Daoy (cell line): ENCODE results near the gene INPP5D. TPM values are rescaled to one million over a fixed set of nuclear protein-coding genes. Genes with fewer than 3 reads are reported as not detected.
A peak's percentile ranks its signal among the peaks of the same experiment; 100 is the strongest.
"Not testable (repeated sequence)": the region's sequence is repeated elsewhere in the genome, so short reads cannot be mapped to it uniquely, and the experiment has no call there.

Experiments used
- DNase-seq: peaks from one replicate; pipeline ENCODE4 v3.0.0-alpha.2; 2015; ENCODE audit warnings: low read depth
- total RNA-seq: library from RNA; depleted of rRNA; stranded (reverse); fragments of >200 nt; shearing (Covaris generic); gene quantifications from 2 replicates; pipeline ENCODE4 v1.2.3, GENCODE V29; 2014

Gene INPP5D
- total RNA-seq, 1 experiment from 2014 or later, result not detected

DNA sequence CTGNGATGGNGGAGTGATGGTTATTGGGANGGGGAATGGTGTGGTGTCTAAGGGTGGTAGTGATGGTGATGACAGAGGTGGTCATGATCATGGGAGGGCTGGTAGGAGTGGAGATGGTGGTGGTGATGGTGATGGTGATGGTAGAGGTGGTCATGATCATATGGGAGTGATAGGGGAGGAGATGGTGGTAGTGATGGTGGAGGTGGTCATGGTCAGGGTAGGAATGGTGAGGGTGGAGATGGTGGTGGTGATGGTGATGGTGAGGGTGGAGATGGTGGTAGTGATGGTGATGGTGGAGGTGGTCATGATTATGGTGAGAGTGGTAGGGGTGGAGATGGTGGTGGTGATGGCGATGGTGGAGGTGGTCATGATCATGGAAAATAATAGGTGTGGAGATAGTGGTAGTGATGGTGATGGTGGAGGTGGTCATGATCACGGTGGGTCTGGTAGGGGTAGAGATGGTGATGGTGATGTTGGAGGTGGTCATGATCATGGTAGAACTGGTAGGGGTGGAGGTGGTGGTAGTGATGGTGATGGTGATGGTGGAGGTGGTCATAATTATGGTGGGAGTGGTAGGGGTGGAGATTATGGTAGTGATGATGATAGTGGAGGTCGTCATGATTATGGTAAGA lies 83.7 kb downstream of the INPP5D start:
- no peak for DNase-seq

DNA sequence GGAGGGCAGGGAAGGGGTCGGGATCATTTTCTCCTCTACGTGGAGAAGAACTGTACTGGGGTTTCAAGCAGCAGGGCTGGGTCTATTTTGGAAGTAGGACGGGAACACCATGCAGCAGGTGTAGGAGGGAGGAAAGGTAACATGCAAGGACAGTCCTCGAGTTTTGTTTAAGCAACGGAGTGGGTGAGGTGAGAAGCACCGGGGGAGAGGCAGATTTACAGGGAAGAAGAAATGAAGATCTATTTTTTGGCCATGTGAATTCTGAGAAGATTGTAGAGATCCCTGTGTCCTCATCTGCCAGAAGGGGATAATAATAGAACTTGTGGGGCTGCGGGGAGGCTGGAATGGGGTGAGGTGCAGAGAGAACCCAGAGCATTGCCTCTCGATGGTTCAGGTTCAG lies 85.6 kb downstream of the INPP5D start:
- no peak for DNase-seq

DNA sequence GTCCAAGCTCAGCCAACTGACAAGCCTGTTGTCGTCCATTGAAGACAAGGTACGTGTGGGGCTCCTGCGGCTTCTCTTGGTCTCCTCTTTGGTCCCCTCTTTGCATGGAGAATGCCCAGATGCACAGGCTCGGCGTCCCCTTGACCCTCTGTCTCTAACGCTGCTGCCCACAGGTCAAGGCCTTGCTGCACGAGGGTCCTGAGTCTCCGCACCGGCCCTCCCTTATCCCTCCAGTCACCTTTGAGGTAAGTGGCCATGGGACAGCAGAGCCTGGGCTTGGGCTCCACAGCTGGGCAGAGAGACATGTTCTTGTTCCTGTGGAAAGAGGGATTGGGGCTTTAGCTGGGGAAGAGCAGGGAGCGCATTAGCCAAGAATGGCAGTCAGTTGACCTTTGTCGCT lies 86.1 kb downstream of the INPP5D start:
- DNase-seq, result no peak

DNA sequence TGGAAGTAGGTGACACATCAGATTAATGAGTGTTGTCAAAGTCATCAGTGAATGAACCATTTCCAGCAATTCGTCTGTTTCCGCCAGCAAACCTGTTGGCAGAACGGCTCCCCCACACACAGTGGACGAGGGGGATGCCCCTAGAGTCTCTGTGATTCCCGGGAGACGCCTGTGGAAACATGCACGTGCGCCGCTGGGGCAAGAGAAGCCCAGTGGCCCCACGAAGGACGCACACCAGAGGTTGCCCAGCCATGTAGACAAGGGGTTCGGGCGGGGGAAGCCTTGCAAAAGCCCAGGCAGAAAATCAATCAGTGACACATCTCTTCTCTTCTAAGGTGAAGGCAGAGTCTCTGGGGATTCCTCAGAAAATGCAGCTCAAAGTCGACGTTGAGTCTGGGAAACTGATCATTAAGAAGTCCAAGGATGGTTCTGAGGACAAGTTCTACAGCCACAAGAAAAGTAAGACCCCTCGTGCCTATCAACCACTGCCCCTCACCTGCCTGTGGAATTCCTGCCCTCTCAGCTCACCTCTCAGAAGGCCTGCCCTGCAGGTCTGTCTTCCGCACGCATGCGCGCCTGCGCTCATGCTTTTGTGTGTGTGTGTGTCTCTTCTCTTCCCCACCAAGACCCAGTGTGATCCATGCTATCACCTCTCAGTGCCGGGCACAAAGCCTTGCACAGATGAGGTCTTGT lies 87.1 kb downstream of the INPP5D start:
- DNase-seq, result no peak

DNA sequence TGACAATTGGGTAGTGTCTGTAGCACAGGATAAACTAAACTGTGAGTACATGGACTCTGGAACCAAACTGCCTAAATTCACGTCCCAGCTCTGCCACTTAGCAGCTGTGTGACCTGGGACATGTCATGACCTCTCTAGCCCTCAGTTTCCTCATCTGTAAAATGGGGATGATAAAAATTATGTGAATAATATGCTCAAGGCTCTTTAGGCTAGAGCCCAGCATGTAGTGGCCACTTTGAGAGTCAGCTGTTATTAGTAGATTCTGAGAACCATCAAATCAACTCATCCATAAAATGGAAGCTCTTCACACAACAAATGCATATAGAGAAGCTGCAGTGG lies 87.7 kb downstream of the INPP5D start:
- DNase-seq, result no peak

DNA sequence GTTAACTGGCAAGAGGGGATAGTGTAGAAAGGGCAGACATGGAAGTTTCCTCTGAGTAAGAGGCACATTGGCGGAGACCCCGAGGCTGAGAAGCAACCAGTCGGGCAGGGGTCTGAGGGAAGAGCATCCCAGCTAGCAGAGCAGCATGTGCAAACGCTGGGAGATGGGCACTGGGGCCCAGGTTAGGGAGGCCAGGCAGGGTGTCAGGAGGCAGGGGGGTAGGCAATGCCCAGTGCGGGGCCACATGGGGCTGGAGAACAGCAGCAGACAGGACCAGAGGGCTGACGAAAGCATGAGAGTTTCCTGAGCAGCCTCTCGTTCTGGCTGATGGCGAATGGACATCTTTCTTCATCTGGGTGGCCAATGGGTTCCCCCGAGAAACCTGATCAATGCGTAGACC lies 88.2 kb downstream of the INPP5D start:
- DNase-seq, result no peak

DNA sequence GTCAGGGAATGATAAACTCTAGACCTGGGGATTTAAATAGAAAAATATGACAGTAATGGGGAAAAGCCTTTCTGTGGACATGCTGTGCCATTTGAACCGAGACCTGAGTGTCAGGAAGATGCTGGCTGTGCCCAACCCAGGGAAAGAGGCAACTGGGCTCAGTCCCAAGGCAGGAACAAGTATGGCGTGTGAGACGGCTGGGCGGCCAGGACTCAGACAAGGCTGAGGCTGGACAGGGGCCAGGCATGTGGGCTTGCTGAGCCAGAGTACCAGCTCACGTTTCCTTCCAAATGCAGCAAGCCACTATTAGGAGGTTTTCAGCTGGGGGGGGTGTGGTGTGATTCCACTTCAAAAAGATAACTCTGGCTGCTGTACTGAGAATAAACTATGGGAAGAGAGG lies 92.4 kb downstream of the INPP5D start:
- peak; percentile 44 for DNase-seq

DNA sequence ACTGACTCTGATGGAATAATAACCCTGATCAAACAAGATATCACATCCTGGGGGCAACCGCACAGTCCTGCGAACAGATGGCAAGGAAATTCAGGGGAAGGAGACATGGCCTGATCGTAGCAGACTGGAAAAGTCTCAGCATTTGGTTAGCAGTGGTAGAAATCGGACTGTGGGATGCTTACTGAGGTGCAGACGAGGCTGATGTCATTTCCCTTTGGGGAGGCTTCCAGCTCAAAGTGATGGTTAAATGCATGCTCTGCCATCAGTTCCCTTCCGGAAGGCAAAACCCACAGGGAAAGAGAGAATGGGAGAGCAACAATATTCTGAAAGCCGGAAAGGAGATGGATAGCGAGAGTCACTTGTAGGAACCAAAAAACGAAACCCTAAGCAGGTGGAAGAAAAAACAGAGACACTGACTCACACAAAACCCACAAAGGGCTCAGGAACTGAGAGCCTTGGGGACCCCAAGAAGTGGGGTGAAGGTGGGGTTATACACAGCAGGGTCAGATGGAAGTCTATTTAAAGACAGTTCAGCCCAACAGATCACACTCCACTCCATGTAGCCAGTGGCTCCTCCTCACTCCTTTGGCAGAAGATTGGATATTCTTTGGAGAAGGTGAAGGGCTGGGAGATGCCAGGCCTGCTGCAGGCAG lies 93.1 kb downstream of the INPP5D start:
- DNase-seq, result no peak

DNA sequence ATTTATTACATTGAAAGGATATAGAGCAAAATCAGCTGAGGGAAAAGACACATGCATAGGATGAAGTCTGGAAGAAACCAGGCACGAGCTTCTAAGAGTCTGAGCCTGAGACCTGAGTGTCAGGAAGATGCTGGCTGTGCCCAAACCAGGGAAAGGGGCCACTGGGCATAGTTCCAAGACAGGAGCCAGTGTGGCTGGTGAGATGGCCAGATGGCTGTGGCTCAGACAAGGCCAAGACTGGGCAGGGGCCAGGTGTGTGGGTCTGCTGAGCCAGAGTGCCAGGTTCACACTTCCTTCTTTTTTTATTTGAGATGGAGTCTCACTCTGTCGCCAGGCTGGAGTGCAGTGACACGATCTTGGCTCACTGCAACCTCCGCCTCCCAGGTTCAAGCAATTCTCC lies 95.9 kb downstream of the INPP5D start:
- no peak for DNase-seq

DNA sequence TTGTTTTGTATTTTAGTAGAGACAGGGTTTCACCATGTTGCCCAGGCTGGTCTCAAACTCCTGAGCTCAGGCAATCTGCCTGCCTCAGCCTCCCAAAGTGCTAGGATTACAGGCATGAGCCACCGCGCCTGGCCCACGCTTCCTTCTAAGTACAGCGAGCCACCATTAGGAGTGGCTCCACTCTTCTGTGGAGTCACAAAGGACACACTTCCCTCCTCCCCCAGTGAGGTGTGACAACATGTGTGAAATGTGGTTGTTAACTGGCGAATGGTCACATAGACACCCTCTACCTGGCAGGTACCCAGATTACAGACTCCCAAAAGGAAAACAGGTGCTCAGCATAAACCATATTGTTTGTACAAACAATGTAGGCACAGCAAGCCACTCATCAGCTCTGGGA lies 96.3 kb downstream of the INPP5D start:
- DNase-seq, result not testable (repeated sequence)

DNA sequence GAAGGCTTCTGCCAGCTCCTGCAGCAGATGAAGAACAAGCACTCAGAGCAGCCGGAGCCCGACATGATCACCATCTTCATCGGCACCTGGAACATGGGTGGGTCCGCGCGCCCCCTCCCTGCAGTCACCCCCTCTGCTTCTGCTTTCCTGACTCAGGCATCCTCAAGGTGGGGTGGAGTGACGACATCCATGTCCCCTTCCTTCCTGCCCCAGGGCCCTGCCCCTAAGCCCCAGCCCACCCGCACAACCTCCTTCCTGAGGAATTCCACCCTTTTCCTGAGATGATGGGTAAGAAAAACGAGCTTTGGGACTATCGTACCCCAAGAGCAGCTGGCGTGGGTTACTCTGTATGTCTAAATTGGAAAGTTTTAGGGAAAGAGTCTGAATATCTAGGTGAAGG lies 101.6 kb downstream of the INPP5D start:
- no peak for DNase-seq

DNA sequence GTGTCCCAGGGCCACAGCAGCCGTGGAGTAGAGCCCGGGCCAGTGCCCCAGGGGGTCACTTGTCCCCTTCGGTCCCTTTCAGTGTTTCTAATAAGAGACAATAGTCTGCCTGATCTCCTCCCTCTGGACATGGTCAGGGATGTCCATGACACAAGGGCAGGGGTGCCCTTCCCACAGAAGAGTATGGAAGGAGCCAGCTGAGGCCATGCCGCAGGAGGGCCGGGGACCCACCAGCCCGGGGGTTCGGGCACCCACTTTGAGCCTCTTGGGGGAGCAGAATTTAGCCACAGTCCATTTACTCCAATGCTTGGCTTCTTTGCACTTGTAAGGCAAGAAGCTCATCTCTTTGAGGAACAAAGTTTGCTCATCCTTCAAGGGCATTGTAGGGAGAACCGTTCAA lies 102.6 kb downstream of the INPP5D start:
- DNase-seq, result no peak

DNA sequence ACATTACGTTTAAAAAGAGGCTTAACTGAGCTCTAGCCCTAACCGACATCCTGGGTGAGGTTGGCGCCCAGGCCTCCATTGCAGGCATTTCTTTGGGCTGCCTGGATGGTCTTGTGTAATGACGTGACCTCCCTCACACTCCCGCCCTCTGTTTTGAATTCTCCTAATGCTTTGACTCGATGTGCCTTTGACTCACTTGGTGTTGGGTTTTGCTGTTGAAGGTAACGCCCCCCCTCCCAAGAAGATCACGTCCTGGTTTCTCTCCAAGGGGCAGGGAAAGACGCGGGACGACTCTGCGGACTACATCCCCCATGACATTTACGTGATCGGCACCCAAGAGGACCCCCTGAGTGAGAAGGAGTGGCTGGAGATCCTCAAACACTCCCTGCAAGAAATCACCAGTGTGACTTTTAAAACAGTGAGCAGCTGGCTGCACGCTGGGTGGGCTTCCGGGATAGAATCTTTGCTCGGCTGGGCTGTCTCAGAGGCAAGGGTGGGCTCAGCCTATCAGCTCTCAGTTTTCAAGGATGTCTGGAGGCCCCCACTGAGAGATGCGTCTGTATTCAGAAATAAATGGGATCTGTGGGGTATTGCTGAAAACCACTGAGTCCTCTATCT lies 103.5 kb downstream of the INPP5D start:
- no peak for DNase-seq

DNA sequence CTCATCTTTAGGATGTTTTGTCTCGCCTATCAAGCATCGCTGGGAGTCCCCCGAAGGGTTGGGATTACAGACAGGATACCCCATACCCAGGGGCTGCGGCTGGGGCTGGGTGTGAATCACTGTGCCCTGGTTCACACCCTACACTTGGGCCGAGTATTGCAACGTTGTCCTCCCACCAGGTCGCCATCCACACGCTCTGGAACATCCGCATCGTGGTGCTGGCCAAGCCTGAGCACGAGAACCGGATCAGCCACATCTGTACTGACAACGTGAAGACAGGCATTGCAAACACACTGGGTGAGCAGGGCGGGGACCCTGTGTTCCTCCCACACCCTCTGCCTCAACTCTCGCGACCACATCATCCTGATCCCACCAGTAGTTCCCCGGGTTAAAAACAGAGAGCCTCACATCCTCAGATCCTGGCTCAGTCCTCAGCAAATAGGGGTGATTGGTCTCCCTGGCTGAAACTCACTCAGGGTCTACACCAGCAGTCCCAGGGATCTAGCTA lies 104.0 kb downstream of the INPP5D start:
- DNase-seq, result no peak

DNA sequence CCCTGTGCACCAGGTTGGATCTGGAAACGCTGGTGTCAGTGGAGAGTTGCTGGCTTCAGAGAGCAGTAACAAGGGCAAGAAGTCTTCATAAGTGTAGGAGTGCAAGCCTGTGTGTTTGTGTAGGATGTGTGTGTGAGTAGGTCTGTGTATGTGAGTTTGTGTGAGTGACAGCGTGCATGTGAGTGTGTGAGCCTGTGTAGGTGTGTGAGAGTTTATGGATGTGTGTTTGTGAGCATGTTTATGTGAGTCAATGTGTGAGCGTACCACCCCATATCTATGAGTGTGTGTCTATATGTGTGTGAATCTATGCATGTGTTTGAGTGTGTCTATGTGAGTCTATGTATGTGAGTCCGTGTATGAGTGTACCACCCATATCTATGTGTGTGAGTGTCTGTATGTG lies 104.8 kb downstream of the INPP5D start:
- no peak for DNase-seq

DNA sequence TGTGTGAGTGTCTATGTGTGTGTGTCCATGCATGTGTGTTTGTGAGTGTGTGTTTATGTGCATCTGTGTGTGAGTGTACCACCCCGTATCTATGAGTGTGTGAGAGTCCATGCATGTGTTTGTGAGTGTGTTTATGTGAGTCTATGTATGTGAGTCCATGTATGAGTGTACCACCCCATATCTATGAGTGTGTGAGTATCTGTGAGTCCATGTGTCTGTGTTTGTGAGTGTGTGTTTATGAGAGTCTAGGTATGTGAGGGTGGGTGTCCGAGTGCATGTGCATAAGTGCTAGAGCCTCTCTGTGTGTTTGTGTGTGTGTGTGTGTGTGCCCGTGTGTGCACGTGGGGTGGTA lies 105.4 kb downstream of the INPP5D start:
- DNase-seq, result no peak

DNA sequence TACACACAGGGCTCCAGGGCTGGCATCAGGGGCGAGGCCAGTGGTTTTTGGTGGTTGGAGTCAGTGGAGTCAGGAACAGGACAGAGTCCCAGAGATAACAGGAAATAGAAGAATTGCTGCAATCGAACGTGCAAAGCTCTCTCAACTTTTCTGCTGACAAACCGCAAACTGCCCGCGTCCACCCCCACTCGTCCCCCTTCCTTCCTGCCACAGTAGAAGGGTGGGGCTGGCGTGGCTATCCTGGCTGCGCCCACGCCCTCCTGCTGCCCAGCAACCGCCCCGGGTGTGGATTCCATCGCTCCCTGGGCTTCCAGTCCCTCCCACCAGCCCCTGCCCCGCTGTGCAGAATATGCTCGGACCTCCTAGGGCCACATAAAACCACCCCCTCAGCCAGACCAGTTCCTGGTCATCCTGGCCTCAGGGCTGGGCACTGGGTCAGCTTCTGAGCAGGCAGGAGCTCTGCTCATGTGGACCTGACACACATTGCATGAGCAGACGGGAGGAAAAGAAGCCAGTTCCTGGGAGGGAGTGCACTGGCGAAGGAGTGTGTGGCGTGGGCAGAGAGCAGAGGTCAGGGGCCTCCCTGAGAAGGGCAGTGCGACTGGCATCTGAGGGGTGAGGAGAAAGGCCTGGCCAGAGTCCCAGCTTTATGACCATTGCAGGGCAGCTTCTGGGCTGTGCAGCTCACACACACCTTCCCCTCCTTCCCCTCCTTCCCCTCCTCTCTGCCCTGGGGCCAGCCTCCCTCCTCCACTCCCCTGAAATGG lies 105.9 kb downstream of the INPP5D start:
- peak; percentile 55 for DNase-seq

DNA sequence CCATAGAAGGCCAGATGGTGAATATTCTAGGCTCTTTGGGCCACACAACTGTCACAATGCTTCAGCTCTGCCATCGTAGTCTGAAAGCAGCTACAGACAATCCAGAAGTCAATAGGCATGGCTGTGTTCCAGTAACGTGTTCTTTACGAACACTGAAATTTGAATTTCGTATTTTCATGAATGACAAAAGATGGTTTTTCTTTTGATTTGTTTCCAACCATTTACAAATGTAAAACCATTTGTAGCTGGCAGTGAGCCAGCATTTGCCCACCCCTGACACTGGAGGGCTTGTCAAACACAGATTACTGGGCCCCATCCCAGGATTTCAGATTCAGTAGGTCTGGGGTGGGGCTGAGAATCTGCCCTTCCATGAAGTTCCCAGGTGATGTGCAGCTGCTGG lies 108.3 kb downstream of the INPP5D start:
- DNase-seq, result no peak

DNA sequence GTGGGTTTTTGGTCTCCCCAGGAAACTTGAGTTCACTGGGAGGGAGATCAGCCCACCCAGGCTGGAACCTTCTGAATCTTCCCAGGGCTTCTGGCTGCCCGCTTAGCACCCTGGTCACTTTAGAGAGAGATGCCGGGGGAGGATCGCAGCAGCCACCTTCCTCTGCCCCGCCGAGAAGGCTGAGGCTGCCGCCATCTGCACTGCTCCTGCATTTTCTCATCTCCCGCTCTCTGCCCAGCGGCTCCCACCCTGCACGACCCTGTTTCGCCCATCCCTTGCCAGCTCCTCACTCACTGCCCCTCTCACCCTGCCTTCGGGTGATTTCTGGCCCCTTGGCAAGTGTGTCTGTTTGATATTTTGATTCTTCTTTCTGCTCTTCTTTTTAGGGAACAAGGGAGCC lies 108.8 kb downstream of the INPP5D start:
- DNase-seq, result no peak

DNA sequence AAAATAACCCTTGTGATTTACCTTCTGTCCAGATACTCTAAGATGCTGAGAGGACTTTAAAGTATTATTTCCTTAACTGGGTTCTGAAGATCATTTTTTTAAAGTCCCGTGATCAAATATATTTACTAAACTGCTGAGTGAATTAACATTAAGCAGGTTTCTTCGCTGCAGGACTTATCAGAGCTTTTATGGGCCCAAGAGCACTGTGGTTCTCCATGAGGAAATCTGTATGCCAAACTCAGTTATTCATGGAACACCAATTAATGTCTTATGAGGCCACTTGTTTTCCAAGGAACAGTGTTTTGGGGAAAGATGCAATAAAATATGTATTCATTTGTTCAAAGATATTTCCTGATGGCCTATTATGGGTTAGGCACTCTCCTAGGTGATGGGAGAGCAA lies 111.2 kb downstream of the INPP5D start:
- no peak for DNase-seq

DNA sequence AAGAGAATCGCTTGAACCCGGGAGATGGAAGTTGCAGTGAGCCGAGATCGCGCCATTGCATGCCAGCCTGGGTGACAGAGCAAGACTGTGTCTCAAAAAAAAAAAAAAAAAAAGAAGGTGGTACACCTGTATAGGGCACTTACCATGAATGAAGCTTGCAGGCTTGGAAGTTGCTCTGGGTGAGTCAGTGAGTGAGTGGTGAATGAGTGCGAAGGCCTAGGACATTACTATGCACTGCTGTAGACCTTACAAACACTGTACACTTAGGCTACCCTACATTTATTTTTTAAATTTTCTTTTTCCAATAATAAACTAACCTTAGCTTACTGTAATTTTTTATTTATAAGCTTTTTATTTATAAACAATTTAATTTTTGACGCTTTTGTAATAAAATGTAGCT lies 113.0 kb downstream of the INPP5D start:
- no peak for DNase-seq

DNA sequence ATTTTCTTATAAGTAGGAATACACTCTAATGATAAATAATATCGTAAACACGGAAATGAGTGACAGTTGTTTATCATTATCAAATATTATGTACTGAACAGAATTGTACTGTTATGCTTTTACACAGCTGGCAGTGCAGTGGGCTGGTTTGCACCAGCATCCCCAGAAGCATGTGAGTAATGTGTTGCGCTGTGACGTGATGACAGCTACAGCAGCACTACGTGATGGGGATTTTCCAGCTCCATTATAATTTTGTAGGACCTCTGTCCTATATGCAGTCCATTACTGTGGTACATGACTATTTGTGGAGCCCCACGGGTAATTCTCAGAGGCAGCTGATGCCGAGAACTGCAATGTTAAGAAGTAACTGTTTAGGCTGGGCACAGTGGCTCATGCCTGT lies 114.0 kb downstream of the INPP5D start:
- DNase-seq, result no peak
